Astrocyte (in vitro differentiated cells and primary cell): ENCODE results near the gene INPPL1. TPM values are rescaled to one million over a fixed set of nuclear protein-coding genes. Genes with fewer than 3 reads are reported as not detected.

ENCODE experiments used
- DNase-seq: peaks from one replicate; pipeline ENCODE4 v3.0.0-alpha.2; 2010; ENCODE audit warnings: low read depth
- FAIRE-seq: peaks from 2 replicates; lab custom pipeline; 2011; peaks lifted over from hg19 to GRCh38; lab: Jason Lieb, UNC
- H2AFZ ChIP-seq: 2 replicates; pipeline ENCODE4 v1.6.0; 2012; ENCODE audit warnings: low read depth, low read length, inconsistent platforms
- H3K27ac ChIP-seq: 2 replicates; pipeline ENCODE4 v1.5.1; 2011; ENCODE audit warnings: low read depth, low read length, inconsistent platforms
- H3K27me3 ChIP-seq: 2 replicates; pipeline ENCODE4 v1.6.0; 2011; ENCODE audit warnings: low read length, inconsistent platforms; ENCODE audit not compliant: insufficient read depth
- H3K36me3 ChIP-seq: 2 replicates; pipeline ENCODE4 v1.5.1; 2011; ENCODE audit warnings: low read length, inconsistent platforms; ENCODE audit not compliant: insufficient read depth
- H3K4me1 ChIP-seq: 2 replicates; pipeline ENCODE4 v1.5.1; 2011; ENCODE audit warnings: low read length, inconsistent platforms; ENCODE audit not compliant: insufficient read depth
- H3K4me2 ChIP-seq: 2 replicates; pipeline ENCODE4 v1.6.0; 2012; ENCODE audit warnings: low read length, inconsistent platforms
- H3K4me3 ChIP-seq: 2 replicates; pipeline ENCODE4 v1.5.1; 2011; ENCODE audit warnings: low read depth, mild to moderate bottlenecking, low read length, inconsistent platforms; ENCODE audit not compliant: insufficient read depth
- H3K79me2 ChIP-seq: 2 replicates; pipeline ENCODE4 v1.6.0; 2012; ENCODE audit warnings: mild to moderate bottlenecking, low read length, inconsistent platforms; ENCODE audit not compliant: insufficient read depth
- H3K9ac ChIP-seq: 2 replicates; pipeline ENCODE4 v1.6.0; 2012; ENCODE audit warnings: mild to moderate bottlenecking, low read length, inconsistent platforms
- H3K9me3 ChIP-seq: 2 replicates; pipeline ENCODE4 v1.5.1; 2012; ENCODE audit warnings: low read depth, mild to moderate bottlenecking, low read length, inconsistent platforms; ENCODE audit not compliant: insufficient read depth
- H4K20me1 ChIP-seq: 2 replicates; pipeline ENCODE4 v1.6.0; 2012; ENCODE audit warnings: low read length, inconsistent platforms; ENCODE audit not compliant: insufficient read depth
- H3K27ac Mint-ChIP-seq: one replicate; pipeline ENCODE4 v1.8.0; 2021; ENCODE audit warnings: mild to moderate bottlenecking, mixed read lengths; ENCODE audit not compliant: unreplicated experiment
- H3K27me3 Mint-ChIP-seq: one replicate; pipeline ENCODE4 v1.8.0; 2021; ENCODE audit warnings: low read depth, mixed read lengths; ENCODE audit not compliant: unreplicated experiment
- H3K36me3 Mint-ChIP-seq: one replicate; pipeline ENCODE4 v1.8.0; 2021; ENCODE audit warnings: low read depth, mixed read lengths; ENCODE audit not compliant: unreplicated experiment
- H3K4me1 Mint-ChIP-seq: one replicate; pipeline ENCODE4 v1.8.0; 2021; ENCODE audit warnings: low read depth, mixed read lengths; ENCODE audit not compliant: unreplicated experiment
- H3K4me3 Mint-ChIP-seq: one replicate; pipeline ENCODE4 v1.8.0; 2021; ENCODE audit warnings: mild to moderate bottlenecking, moderate library complexity, mixed read lengths; ENCODE audit not compliant: unreplicated experiment
- H3K9me3 Mint-ChIP-seq: one replicate; pipeline ENCODE4 v1.8.0; 2021; ENCODE audit warnings: mild to moderate bottlenecking, mixed read lengths; ENCODE audit not compliant: unreplicated experiment
- EZH2 ChIP-seq: IDR thresholded peaks from 2 replicates; pipeline ENCODE4 v1.6.1; 2012; ENCODE audit warnings: mild to moderate bottlenecking, low read length, inconsistent platforms; ENCODE audit not compliant: insufficient read depth
- total RNA-seq: library from RNA; stranded (reverse); gene quantifications from 2 replicates; pipeline ENCODE4 v1.2.1, GENCODE V29; 2021
- TF ChIP-seq, protein P1 (sequence below): IDR thresholded peaks from 2 replicates; pipeline ENCODE4 v1.5.1; 2011; ENCODE audit warnings: low read depth, mild to moderate bottlenecking, inconsistent platforms, low read length, moderate library complexity; ENCODE audit not compliant: insufficient read depth

INPPL1 gene
- total RNA-seq, 1 donor from 2014 or later: 276 TPM

GRCh38 chr11:72231396-72232259 is 7.1 kb downstream of the INPPL1 start:
- H3K4me1 Mint-ChIP-seq: peaks cover 10% of the 10 kb centered on the region
- peaks cover 42% of the 10 kb centered on the region for H3K79me2 ChIP-seq
- H3K4me3 ChIP-seq: no peak overlapping the region
- H3K27me3 ChIP-seq: no peaks in the 10 kb centered on the region
- H3K9me3 Mint-ChIP-seq: no peaks in the 10 kb centered on the region
- no peaks in the 10 kb centered on the region for H3K27me3 Mint-ChIP-seq
- peak overlapping the region; percentile 59 for H3K27ac Mint-ChIP-seq
- peaks cover 99% of the 10 kb centered on the region for H4K20me1 ChIP-seq
- no peak overlapping the region for H3K27ac ChIP-seq
- no peak for FAIRE-seq
- no peak overlapping the region for H3K9ac ChIP-seq
- no peak for DNase-seq
- H3K36me3 ChIP-seq: peaks cover 51% of the 10 kb centered on the region
- no peak overlapping the region for H3K4me2 ChIP-seq
- H3K36me3 Mint-ChIP-seq: peaks cover 30% of the 10 kb centered on the region
- H2AFZ ChIP-seq: no peak overlapping the region
- peaks cover 17% of the 10 kb centered on the region for H3K4me1 ChIP-seq
- no peak overlapping the region for H3K4me3 Mint-ChIP-seq
- TF ChIP-seq, protein P1, sequence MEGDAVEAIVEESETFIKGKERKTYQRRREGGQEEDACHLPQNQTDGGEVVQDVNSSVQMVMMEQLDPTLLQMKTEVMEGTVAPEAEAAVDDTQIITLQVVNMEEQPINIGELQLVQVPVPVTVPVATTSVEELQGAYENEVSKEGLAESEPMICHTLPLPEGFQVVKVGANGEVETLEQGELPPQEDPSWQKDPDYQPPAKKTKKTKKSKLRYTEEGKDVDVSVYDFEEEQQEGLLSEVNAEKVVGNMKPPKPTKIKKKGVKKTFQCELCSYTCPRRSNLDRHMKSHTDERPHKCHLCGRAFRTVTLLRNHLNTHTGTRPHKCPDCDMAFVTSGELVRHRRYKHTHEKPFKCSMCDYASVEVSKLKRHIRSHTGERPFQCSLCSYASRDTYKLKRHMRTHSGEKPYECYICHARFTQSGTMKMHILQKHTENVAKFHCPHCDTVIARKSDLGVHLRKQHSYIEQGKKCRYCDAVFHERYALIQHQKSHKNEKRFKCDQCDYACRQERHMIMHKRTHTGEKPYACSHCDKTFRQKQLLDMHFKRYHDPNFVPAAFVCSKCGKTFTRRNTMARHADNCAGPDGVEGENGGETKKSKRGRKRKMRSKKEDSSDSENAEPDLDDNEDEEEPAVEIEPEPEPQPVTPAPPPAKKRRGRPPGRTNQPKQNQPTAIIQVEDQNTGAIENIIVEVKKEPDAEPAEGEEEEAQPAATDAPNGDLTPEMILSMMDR: no peak
- no peak for TF ChIP-seq EZH2
- no peaks in the 10 kb centered on the region for H3K9me3 ChIP-seq

DNA sequence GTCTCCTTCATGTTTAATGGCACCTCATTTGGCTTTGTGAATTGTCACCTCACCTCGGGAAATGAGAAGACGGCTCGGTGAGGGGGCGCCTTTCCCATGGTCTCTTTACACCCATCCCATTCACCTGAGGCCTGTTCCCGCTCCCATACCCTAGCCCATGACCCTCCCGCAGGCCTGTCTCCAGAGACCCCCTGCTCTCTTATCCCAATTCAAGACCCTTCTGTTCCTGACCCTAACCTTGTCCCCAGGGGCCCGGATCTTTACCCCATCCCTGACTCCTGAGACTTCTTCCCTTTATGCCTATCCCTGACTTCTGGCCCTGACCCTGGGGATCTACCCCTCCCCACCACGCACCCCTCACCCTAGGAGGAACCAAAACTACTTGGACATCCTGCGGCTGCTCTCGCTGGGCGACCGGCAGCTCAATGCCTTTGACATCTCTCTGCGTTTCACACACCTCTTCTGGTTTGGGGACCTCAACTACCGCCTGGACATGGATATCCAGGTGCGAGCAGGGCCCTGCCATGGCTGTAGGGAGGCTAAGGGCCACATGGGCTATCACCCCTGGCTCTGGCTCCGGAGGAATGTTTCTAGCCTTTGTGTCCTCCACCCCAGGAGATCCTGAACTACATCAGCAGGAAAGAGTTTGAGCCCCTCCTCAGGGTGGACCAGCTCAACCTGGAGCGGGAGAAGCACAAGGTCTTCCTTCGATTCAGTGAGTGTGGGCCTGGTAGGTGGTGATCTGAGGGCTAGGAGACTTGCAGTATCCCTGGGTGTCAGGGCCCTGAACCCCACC is 7.9 kb downstream of the INPPL1 start:
- Histone ChIP-seq H3K27ac (no peak overlapping the region), H3K4me2 (no peak overlapping the region), H3K27me3 (no peaks in the 10 kb centered on the region), H3K9ac (no peak overlapping the region), H3K36me3 (peaks cover 51% of the 10 kb centered on the region), H3K79me2 (peaks cover 34% of the 10 kb centered on the region), H4K20me1 (peaks cover 99% of the 10 kb centered on the region), H3K4me3 (no peak overlapping the region), H3K4me1 (peaks cover 9% of the 10 kb centered on the region), H3K9me3 (no peaks in the 10 kb centered on the region), H2AFZ (no peak overlapping the region)
- no peak for TF ChIP-seq EZH2
- TF ChIP-seq, protein P1: no peak
- DNase-seq (no peak), FAIRE-seq (no peak)
- no peaks in the 10 kb centered on the region for H3K9me3 Mint-ChIP-seq
- H3K36me3 Mint-ChIP-seq: peaks cover 34% of the 10 kb centered on the region
- no peak overlapping the region for H3K27ac Mint-ChIP-seq
- H3K4me1 Mint-ChIP-seq: peaks cover 6% of the 10 kb centered on the region
- H3K4me3 Mint-ChIP-seq: no peak overlapping the region
- no peaks in the 10 kb centered on the region for H3K27me3 Mint-ChIP-seq
